Pancreas (tissue), 10 donors: ENCODE results near the gene TIMMDC1. TPM values are rescaled to one million over a fixed set of nuclear protein-coding genes. Genes with fewer than 3 reads are reported as not detected.

ENCODE experiments used
- ATAC-seq, 4 donors: fragments of 200-7000 bp; cut with Tn5 transposase; one replicate each; pipeline versions ENCODE4 v1.8.0 to v1.9.1; 2020; ENCODE audit warnings: mild to moderate bottlenecking in 4 of 4, moderate library complexity in 4 of 4
- DNase-seq, 6 donors: peaks; one replicate each; pipeline ENCODE4 v3.0.0-alpha.2; 2020
- FAIRE-seq: peaks from 2 replicates; lab custom pipeline; 2012; peaks lifted over from hg19 to GRCh38; lab: Jason Lieb, UNC
- H3K27ac ChIP-seq, 4 donors: fragments of 200-600 bp; sonication (generic); 1 replicate in 3 of 4; 2 replicates in 1 of 4; pipeline versions ENCODE4 v1.5.0 to v1.8.0; 2020
- H3K27me3 ChIP-seq, 4 donors: fragments of 200-600 bp; one replicate each; pipeline ENCODE4 v1.8.0; 2021
- H3K36me3 ChIP-seq, 3 donors: fragments of 200-600 bp; sonication (generic) in 1 of 3; one replicate each; pipeline versions ENCODE4 v1.5.0 to v1.8.0; 2020 to 2021
- H3K4me1 ChIP-seq, 3 donors: fragments of 200-600 bp; one replicate each; pipeline ENCODE4 v1.8.0; 2021
- H3K4me3 ChIP-seq, 4 donors: fragments of 200-600 bp; sonication (generic) in 2 of 4; one replicate each; pipeline versions ENCODE4 v1.5.0 to v1.8.0; 2020 to 2021
- H3K9me3 ChIP-seq, 4 donors: fragments of 200-600 bp; one replicate each; pipeline ENCODE4 v1.8.0; 2021
- WGBS, 2 donors: extraction: QIAGEN DNeasy Blood & Tissue Kit; methylation state at CpG; one replicate each; pipeline ENCODE4 v1.1.7; 2013; 5-methylcytosine and 5-hydroxymethylcytosine counted together
- intact Hi-C, 3 donors: fragments of 100-400 bp; cut with DNase I; formaldehyde crosslinking; loops; one replicate each; pipeline versions ENCODE4 v1.11.1 to v1.14.2; 2022
- polyA plus RNA-seq, 2 donors: library from polyadenylated mRNA; stranded (reverse); fragments of 200-250 nt; gene quantifications; one replicate each; pipeline ENCODE4 v1.2.3, GENCODE V29; 2013
- total RNA-seq, 6 donors: library from RNA; stranded (reverse); fragmentation: NEBNext Ultra II Directional in 4 of 6; extraction: Animal tissue kit (Norgen Biotek cat#: 25700) in 4 of 6; gene quantifications; one replicate each; pipeline versions ENCODE4 v1.2.1 to v1.2.4, GENCODE V29; 2021 to 2023
- TF ChIP-seq, protein P1 (sequence below), 4 donors: fragments of 200-600 bp; sonication (generic) in 3 of 4; IDR thresholded peaks; one replicate each; pipeline versions ENCODE4 v1.5.0 to v1.8.0; 2021; ENCODE audit warnings: antibody characterized with exemption in 4 of 4
- donor health status: healthy with polysubstance abuse.
- donor health status: DM: no; HTN: no; CAD: no; lungs with moderate emphysema.
- donor health status: DM: no; HTN: no; CAD: no.
- donor health status: control.
- donor health status: control.
- donor health status: Bipolar disorder and iron deficiency.
- donor health status: DM: yes; HTN: yes; CAD: no.
- donor health status: DM: no; HTN: no; CAD: no.
- donor health status: DM: no; HTN: no; CAD: no.
- donor health status: DM: yes; HTN: yes; CAD: no.

TIMMDC1 gene
- total and polyA plus RNA-seq, 8 donors, result 28.8 to 50.7 (median 38.3) TPM

GRCh38 chr3:119492810-119493209 is 5.5 kb upstream of the TIMMDC1 start:
- intact Hi-C loops, result no loop called here

DNA sequence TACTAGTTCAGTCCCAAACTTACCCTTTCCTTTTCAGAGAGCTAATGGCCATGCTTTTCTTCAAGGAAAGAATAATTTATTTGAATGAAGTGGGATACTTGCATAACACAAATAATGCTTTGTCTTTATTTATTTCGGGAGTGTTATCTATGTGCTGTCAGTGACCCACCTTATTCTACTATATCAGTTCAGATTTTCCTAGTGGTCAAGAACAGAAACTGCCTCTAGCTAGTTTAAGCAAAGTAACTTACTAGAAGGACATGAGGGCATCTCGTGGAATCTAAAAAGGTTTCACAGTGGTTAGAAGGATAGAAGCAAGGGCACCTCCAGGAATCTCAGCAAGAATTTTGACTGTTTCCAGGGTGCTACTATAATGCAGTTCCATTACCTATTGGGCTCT is 3.8 kb upstream of the TIMMDC1 start:
- no peaks in the 10 kb centered on the region for H3K9me3 ChIP-seq
- FAIRE-seq (no peak), ATAC-seq (no peak), DNase-seq (no peak)
- H3K4me3 ChIP-seq, result no peak overlapping the region
- H3K27ac ChIP-seq, result no peak overlapping the region
- 63 to 84% methylated on average over 2 of the region's 2 CpGs for WGBS, 2 donors
- no peaks in the 10 kb centered on the region for H3K27me3 ChIP-seq
- peaks cover 0 to 7% (median 0%) of the 10 kb centered on the region in 3 donors for H3K36me3 ChIP-seq
- intact Hi-C loops, result no loop called here
- peaks cover 2 to 12% (median 6%) of the 10 kb centered on the region in 3 donors for H3K4me1 ChIP-seq
- TF ChIP-seq, protein P1, sequence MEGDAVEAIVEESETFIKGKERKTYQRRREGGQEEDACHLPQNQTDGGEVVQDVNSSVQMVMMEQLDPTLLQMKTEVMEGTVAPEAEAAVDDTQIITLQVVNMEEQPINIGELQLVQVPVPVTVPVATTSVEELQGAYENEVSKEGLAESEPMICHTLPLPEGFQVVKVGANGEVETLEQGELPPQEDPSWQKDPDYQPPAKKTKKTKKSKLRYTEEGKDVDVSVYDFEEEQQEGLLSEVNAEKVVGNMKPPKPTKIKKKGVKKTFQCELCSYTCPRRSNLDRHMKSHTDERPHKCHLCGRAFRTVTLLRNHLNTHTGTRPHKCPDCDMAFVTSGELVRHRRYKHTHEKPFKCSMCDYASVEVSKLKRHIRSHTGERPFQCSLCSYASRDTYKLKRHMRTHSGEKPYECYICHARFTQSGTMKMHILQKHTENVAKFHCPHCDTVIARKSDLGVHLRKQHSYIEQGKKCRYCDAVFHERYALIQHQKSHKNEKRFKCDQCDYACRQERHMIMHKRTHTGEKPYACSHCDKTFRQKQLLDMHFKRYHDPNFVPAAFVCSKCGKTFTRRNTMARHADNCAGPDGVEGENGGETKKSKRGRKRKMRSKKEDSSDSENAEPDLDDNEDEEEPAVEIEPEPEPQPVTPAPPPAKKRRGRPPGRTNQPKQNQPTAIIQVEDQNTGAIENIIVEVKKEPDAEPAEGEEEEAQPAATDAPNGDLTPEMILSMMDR (IDR thresholded peaks at IDR 0.05), result no peak

More at GRCh38 chr3:119492810-119493209, 5.5 kb upstream of the TIMMDC1 start:
- Histone ChIP-seq H3K27me3 (no peaks in the 10 kb centered on the region), H3K4me1 (peaks cover 0 to 7% (median 0%) of the 10 kb centered on the region in 3 donors), H3K36me3 (peaks cover 0 to 7% (median 0%) of the 10 kb centered on the region in 3 donors), H3K4me3 (no peak overlapping the region), H3K27ac (no peak overlapping the region), H3K9me3 (no peaks in the 10 kb centered on the region)
- WGBS, 2 donors, result 85 to 87% methylated on average over 3 of the region's 3 CpGs
- no peak for FAIRE-seq
- DNase-seq, result no peak
- no peak for ATAC-seq
- TF ChIP-seq, protein P1 (IDR thresholded peaks at IDR 0.05), result no peak

DNA sequence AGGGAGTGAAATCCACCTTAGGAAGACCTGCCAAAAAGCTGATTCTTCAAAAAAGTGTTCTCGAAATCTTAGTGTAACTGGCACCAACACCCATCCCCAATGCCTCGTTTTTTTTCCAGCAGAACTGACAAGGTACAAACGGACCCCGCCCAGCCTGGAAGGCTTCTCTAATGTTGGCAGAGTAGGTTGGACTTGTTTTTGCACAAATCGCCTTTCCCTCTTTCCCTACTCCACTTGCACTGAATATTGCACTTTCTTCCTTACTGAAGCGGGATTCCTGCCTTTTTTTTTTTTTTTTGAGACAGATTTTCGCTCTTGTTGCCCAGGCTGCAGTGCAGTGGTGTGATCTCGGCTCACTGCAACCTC is 544 bp upstream of the TIMMDC1 start:
- DNase-seq (peak in 5 of 6 donors; percentile 19 to 58 (median 36)), ATAC-seq (peak; percentile 27 to 40 (median 33)), FAIRE-seq (no peak)
- intact Hi-C loops, result no loop called here
- H3K4me3 ChIP-seq, result peak overlapping the region; percentile 66 to 86 (median 84)
- TF ChIP-seq, protein P1 (IDR thresholded peaks at IDR 0.05), result no peak
- no peaks in the 10 kb centered on the region for H3K9me3 ChIP-seq
- 3 to 4% methylated on average over 8 of the region's 8 CpGs for WGBS, 2 donors
- peaks cover 14 to 23% (median 23%) of the 10 kb centered on the region in 3 donors for H3K4me1 ChIP-seq
- H3K27ac ChIP-seq, result peak overlapping the region; percentile 89 to 94 (median 94)
- H3K27me3 ChIP-seq, result no peaks in the 10 kb centered on the region
- peaks cover 0 to 2% (median 0%) of the 10 kb centered on the region in 3 donors for H3K36me3 ChIP-seq

DNA sequence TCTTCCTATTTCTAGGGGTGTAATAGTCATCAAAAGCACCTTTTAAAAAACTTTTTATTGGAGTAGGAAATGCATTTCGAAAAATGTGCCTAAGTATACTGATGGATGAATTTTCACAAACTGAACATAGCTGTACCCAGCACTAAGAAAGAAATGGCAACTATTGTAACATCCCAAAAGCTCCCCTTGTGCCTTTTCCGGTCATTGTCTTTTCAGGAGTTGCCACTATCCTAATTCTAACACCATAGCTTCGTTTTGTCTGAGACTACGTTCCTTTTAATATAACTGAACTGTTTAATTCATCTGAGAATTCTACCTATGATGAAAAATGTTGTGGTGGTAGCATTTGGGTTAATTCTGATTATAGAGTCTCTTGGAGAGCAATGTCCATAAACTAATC is 1.9 kb downstream of the TIMMDC1 start:
- no peaks in the 10 kb centered on the region for H3K27me3 ChIP-seq
- no peak overlapping the region for H3K4me3 ChIP-seq
- whole genome bisulfite sequencing, 2 donors, result 60 to 68% methylated on average over 4 of the region's 4 CpGs

DNA sequence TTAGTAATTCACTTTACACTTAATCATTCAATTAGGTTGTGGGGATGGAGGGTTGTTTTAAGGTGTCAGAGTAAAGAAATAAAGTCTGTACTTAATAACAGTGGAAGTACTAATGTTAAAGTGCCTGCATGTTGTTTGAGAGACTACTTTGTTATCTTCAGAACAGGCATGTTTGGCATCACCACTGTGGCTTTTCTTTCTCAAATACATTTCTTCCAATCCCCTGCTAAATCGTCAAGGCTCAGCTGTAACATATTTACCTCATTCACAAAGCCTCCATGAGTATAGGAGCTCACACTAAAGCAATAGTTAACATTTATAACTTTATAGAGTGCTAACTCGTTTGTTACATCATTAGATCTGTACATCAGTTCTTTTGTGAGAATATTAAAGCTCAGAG is 2.6 kb downstream of the TIMMDC1 start:
- no peaks in the 10 kb centered on the region for H3K27me3 ChIP-seq
- TF ChIP-seq, protein P1 (IDR thresholded peaks at IDR 0.05), result no peak
- DNase-seq, result no peak
- no peak for FAIRE-seq
- WGBS, 2 donors, result 23 to 29% methylated on average over 2 of the region's 2 CpGs
- H3K9me3 ChIP-seq, result no peaks in the 10 kb centered on the region
- peaks cover 14 to 23% (median 23%) of the 10 kb centered on the region in 3 donors for H3K4me1 ChIP-seq
- ATAC-seq, result no peak
- intact Hi-C loops, result no loop called here
- no peak overlapping the region for H3K4me3 ChIP-seq
- H3K36me3 ChIP-seq, result peaks cover 0 to 5% (median 0%) of the 10 kb centered on the region in 3 donors
- no peak overlapping the region for H3K27ac ChIP-seq

More for the DNA sequence above, 1.9 kb downstream of the TIMMDC1 start:
- Histone ChIP-seq H3K9me3 (no peaks in the 10 kb centered on the region), H3K36me3 (peaks cover 0 to 5% (median 0%) of the 10 kb centered on the region in 3 donors), H3K27ac (no peak overlapping the region), H3K4me1 (peaks cover 14 to 23% (median 23%) of the 10 kb centered on the region in 3 donors)
- TF ChIP-seq, protein P1 (IDR thresholded peaks at IDR 0.05), result no peak
- ATAC-seq, result no peak
- no peak for FAIRE-seq
- no peak for DNase-seq
- intact Hi-C loops, result no loop called here
